GM18951 (cell line): ENCODE results near the gene TMEM185B.
"Not testable (repeated sequence)": the region's sequence is repeated elsewhere in the genome, so short reads cannot be mapped to it uniquely, and the experiment has no call there.

Experiments used
- POLR2A ChIP-seq: IDR thresholded peaks from 4 replicates; pipeline ENCODE4 v1.6.1; 2011; ENCODE audit warnings: mild to moderate bottlenecking; ENCODE audit not compliant: insufficient read length, insufficient read depth; ENCODE audit errors: extremely low read depth
- in situ Hi-C: fragments of 300-500 bp; cut with MboI; formaldehyde crosslinking; loops from one replicate; pipeline ENCODE4 v1.12.0; 2022; ENCODE audit warnings: low sequenced_read_pairs, mixed read lengths, inconsistent platforms; ENCODE audit not compliant: unreplicated experiment

The TMEM185B gene

GRCh38 chr2:120223034-120223912, at the start of gene TMEM185B:
Gene TMEM185B (minus strand): TSS chr2:120223400. CDS start chr2:120222976, 424 bp downstream.
- in situ Hi-C loops = no loop called here
- TF ChIP-seq POLR2A = peak; percentile 86

DNA sequence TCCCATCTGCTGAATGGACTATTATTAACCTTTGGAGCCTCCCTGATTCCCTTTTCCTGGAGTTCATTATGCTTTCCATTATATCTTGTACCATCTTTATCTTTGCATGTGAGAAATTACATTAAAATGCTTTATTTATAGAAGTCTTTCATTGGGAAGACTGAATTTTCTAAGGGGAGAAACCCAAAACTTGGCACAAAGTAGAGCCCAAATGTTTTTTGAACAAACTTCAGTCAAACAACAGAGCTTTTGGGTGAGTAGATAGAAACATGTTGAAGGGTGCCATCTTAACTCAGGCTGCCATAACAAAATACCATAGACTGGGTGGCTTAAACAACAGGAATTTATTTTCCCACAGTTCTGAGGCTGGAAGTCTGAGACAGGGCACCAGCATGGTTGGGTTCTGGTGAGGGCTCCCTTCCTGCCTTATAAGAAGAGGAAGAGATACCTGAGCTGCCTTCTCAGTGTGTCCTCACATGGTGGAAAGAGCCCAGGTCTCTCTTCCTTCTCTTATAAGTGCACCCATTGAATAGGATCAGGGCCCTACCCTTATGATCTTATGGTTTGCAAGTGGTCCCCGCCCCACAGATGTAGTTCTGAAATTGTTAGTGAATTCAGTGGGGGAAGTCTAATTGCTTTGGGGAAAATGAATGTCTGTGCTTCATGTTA, 48.6 kb upstream of the TMEM185B start:
- in situ Hi-C loops = no loop called here
- TF ChIP-seq POLR2A = no peak

- no peak for TF ChIP-seq POLR2A
- in situ Hi-C loops = no loop called here
These were observed 46.6 kb upstream of the TMEM185B start for GRCh38 chr2:120269816-120270215.

DNA sequence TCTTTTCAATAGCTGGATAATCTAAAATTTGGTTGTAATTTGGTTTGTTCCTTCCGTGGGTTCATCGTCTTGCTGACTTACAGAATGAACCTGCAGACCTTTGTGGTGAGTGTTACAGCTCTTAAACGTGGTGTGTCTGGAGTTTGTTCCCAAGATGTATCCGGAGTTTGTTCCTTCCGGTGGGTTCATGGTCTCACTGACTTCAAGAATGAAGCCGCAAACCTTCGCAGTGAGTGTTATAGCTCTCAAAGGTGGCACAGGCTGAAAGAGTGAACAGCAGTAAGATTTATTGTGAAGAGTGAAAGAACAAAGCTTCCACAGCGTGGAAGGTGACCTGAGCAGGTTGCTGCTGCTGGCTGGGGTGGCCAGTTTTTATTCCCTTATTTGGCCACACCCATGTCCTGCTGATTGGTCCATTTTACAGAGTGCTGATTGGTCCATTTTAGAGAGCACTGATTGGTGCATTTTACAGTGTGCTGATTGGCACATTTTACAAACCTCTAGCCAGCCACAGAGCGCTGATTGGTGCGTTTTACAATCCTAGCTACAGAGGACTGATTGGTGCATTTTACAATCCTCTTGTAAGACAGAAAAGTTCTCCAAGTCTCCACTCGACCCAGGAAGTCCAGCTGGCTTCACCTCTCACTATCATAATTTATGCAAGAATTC, 46.0 kb upstream of the TMEM185B start:
- in situ Hi-C loops = no loop called here
- TF ChIP-seq POLR2A = no peak

GRCh38 chr2:120267348-120267747, 44.1 kb upstream of the TMEM185B start:
- no peak for TF ChIP-seq POLR2A
- in situ Hi-C loops = no loop called here

GRCh38 chr2:120265006-120265405, 41.8 kb upstream of the TMEM185B start:
- no peak for TF ChIP-seq POLR2A
- in situ Hi-C loops = no loop called here

DNA sequence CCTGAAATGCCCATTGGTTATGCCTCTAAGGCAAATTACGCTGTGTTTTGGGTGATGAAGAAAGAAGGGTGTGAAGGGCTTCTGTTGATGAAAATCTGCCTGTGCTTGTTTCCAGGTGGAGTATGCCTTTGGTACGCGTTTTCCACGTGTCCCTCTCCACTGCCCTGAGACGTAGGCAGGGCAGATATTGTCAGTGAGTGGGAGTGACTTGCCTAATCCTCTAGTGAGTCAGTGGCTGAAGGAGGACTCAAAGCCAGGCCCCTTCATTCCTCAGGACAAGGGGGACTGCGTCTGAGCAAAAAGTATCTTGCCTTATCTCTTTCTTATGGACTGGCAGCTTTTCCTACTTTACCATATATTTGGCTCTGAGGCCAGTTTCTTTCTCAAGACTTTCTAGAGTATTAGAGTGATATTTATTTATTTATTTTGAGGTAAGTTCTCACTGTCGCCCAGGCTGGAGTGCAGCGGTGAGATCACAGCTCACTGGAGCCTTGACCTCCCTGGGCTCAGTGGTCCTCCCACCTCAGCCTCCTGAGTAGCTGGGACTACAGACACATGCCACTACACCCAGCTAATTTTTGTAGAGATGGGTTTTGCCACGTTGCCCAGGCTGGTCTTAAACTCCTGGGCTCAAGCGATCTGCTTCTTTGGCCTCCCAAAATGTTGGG, 39.7 kb upstream of the TMEM185B start:
- TF ChIP-seq POLR2A = no peak

DNA sequence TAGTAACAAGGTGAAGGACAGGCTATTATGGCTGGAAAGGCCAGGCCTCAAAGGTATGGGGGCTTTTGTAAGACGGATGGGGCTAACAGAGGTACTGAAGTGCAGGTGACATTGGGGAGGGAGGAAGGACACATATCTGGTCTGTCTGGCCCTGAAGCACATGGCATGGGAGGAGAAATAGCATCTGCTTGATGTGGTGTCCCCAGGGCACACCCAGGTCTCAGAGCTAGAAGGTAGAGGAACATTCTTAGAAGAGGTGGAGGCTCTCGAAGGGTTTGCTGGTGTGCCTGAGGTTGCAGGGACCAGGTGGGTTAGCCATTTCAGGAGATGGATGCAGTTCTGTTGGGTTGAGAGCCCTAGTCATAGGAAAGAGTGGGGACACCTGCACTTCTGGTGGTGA, 39.0 kb upstream of the TMEM185B start:
- no peak for TF ChIP-seq POLR2A
- in situ Hi-C loops = no loop called here

More for the DNA sequence above, 39.7 kb upstream of the TMEM185B start:
- in situ Hi-C loops = no loop called here

GRCh38 chr2:120261387-120262006, 38.3 kb upstream of the TMEM185B start:
- in situ Hi-C loops = no loop called here
- no peak for TF ChIP-seq POLR2A

DNA sequence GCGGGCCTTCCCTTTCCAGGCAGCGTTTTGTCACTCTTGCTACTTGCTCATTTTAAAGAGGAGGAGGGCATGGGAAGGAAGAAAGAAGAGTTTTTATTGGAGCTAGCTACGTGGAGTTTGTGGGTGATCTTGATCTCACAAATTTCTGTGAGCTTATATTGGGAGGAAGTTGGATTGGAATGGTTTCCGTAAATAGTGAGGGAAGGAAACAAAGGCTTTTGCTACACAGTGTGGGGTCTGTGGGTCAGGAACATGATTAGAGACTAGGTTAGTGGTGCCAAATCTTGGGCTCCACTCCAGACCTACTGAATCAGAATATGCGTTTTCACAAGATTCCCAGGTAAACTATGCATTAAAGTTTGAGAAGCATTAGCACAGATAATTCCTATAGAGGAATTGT, 37.5 kb upstream of the TMEM185B start:
- no peak for TF ChIP-seq POLR2A
- in situ Hi-C loops = no loop called here

DNA sequence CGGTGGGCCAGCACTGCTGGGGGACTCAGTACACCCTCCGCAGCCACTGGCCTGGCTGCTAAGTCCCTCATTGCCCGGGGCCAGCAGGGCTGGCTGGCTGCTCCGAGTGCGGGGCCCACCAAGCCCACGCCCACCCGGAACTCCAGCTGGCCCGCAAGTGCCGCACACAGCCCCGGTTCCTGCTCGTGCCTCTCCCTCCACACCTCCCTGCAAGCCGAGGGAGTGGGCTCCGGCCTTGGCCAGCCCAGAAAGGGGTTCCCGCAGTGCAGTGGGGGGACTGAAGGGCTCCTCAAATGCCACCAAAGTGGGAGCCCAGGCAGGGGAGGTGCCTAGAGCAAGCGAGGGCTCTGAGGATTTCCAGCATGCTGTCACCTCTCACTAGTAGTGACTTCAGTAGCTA, 36.7 kb upstream of the TMEM185B start:
- in situ Hi-C loops = not testable (repeated sequence)

GRCh38 chr2:120258196-120258595, 35.0 kb upstream of the TMEM185B start:
- in situ Hi-C loops = no loop called here
- no peak for TF ChIP-seq POLR2A

- in situ Hi-C loops = no loop called here
- no peak for TF ChIP-seq POLR2A
These were observed 34.3 kb upstream of the TMEM185B start for GRCh38 chr2:120257522-120257921.

GRCh38 chr2:120256651-120257000, 33.4 kb upstream of the TMEM185B start:
- in situ Hi-C loops = no loop called here
- TF ChIP-seq POLR2A = no peak
